ENCODE measurements around the gene SPARC.
"Not testable (repeated sequence)": the region's sequence is repeated elsewhere in the genome, so short reads cannot be mapped to it uniquely, and the experiment has no call there.

GRCh38 chr5:151689591-151689990 is 2.9 kb upstream of the SPARC start:
- TF ChIP-seq CTCF, POLR2A (IDR thresholded peaks at IDR 0.05): not testable (repeated sequence)

All from Peyer's patch (tissue), 4 donors.